ELF-1 (cell line): Measurements from ENCODE around the gene TOB2.

Source experiments
- DNase-seq: peaks from one replicate; pipeline ENCODE4 v3.0.0-alpha.2; 2016; ENCODE audit warnings: low read depth, low spot score

TOB2 gene, protein sequence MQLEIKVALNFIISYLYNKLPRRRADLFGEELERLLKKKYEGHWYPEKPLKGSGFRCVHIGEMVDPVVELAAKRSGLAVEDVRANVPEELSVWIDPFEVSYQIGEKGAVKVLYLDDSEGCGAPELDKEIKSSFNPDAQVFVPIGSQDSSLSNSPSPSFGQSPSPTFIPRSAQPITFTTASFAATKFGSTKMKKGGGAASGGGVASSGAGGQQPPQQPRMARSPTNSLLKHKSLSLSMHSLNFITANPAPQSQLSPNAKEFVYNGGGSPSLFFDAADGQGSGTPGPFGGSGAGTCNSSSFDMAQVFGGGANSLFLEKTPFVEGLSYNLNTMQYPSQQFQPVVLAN

DNA sequence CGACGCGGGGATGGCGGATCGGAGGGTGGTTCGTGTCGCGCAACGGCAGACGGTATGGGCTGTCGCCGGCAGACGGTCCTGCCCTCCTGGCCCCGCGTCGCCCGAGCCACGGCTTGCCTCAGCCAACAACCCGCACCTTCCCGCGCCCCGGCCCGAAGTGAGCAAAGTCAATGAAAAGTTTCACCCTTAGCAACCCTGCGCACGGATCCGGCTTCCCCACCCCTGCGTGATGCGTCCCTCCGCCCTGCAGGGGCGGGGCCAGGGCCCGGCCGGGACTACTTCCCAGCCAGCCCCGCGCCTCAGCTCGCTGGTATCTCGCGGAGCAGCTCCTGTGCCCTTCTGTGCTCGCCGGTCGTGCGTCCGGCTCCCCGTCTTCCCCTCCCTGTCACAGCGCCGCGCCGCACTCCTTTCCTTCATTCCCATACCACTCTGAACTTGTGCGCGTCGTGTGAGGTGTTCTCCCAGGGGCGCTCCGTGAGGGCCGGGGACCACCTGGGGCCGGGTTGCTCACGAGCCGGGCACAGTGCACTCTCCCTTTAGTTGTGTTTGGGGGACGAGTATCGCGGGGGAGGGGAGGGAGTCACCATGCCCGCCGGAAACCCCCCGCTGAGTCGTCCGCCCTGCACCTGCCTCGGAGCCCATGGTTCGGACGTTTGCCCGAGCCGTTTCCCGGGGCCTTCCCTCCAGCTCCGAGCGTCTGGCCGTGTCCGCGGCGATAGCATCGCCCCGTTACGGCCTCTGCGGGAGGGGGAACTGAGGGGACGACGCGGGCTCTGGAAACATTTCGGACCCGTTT lies at the start of gene TOB2:
Gene TOB2 (minus strand): TSS at position 163 of the 796 bp plus-strand sequence. CDS start 9,456 bp downstream, outside the sequence.
- peak; percentile 97 for DNase-seq

DNA sequence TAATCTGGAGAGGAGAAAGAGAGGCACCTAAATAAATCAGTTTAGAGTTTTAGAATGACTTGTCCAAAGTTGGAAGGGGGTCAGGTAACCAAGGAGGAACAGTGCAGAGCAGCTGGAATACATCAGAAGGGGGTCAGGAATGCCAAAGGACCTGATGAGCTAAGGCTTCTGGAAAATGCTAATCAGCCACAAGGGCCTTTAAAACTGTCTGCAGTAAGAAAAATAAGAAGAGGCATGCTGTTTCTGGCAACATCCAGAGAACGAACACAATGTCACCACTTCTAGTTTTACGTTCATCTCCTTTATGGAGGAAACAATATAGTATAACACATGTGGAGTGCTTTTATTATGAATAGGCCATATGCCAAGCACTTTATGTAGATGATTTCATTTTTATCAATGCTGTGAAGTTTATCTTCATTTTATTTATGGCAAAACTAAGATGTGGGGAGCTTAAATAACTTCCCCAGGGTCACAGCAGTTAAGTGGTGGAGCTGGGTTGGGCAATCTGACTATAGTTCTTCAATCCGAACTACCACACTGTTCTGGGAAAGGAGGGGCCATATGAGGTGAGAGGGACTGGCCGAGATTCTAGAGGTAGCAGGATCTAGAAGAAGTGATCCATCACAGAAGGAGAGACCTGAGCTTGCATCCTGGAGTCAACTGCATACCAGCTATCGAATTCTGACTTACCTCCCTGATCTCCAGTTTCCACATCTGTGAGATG lies 44.9 kb upstream of the TOB2 start:
- no peak for DNase-seq

DNA sequence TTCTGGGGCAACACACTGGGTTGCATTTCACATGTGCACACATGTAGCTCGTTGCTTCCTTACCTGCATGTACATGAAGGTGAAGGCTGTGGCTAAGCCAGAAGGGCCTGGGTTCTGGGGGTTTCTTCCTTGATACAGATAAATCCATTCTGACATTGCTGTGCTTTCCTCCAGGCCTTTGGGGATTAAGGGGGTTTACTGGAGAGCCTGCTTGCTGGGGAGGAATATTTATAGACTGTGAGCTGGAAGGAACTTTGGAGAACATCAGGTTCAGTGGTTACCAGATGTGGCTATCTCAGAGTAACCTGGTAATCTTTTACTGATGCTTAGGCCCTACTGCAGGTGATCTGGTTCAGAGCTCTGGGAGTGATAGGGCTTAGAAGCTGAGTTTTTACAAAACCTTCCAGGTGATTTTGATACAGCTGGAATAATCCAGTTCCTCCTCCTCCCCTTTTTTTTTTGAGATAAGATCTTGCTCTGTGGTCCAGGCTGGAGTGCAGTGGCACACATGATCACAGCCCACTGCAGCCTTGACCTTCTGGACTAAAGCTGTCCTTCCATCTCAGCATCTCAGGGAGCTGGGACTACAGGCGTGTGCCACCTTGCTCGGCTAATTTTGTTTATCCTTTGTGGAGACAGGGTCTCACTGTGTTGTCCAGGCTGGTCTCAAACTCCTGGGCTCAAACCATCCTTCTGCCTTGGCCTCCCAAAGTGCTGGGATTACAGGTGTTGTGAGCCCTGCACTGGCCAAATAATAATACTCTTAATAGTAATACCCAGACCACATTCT lies 42.2 kb upstream of the TOB2 start:
- DNase-seq: no peak

DNA sequence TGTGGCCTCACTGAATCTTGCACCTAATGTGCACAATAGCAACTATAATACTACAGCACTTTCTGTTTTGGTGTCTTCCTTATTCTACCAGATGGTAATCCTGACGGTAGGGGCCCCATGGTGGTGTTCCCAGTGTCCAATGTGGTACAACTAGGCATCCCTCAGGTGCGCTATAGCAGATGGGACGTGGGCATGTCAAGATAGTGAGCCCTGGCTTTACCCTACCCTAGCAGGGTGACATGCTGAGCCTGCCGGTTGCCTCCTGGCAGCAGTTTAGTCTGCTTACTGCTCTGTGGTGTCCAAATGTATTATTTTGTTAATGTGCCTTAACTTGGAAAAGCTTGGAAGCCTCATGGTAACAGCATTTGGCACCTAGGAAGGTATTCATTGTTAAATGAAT lies 41.5 kb upstream of the TOB2 start:
- DNase-seq: no peak

DNA sequence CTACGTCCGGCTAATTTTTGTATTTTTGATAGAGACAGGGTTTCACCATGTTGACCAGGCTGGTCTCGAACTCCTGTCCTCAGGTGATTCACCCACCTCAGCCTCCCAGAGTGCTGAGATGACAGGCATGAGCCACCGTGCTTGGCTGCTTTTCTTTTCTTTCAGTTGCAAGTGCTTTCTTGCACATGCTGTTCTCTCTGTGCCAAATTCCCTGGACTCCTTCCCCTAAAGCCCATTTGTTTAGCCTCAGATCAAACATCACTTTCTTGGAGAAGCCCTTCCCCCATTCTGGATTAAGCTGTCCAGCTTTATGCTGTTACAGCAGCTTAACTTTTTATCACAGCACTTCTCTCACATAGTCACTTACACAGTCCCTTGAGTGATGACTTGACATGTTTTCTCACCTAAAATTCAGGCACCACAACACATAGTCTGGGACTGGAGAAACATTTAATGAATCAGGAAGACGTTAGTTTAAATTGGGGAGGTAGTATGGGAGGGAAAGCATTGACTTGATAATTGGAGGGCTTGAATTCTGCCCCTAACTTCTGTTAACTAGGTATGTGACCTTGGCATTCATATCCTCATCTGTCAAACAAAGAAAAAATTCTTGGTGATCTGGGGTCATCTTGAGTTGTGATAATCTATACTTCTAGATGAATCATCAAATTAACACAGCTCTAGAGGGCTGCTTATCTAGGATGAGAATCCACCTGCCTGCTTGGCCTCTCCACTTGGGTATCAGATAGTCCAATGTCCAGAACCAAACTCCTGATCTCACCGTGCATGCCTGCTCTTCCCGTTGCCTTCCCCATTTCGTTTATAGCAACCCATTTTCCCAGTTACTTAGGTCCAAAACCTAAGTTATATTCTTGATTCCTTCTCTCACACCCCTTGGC lies 40.7 kb upstream of the TOB2 start:
- no peak for DNase-seq

DNA sequence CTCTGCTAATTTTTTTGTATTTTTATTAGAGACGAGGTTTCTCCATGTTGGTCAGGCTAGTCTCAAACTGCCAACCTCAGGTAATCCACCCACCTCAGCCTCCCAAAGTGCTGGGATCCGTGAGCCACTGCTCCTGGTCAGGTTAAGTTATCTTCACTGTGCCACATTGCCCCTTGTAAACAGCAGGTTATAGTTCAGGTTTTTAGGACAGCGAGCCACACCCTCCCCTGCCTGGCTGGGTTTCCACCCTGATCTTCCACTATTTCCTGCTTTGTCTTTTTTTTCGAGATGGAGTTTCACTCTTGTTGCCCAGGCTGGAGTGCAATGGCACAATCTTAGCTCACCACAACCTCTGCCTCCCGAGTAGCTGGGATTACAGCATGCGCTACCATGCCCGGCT lies 38.4 kb upstream of the TOB2 start:
- no peak for DNase-seq

DNA sequence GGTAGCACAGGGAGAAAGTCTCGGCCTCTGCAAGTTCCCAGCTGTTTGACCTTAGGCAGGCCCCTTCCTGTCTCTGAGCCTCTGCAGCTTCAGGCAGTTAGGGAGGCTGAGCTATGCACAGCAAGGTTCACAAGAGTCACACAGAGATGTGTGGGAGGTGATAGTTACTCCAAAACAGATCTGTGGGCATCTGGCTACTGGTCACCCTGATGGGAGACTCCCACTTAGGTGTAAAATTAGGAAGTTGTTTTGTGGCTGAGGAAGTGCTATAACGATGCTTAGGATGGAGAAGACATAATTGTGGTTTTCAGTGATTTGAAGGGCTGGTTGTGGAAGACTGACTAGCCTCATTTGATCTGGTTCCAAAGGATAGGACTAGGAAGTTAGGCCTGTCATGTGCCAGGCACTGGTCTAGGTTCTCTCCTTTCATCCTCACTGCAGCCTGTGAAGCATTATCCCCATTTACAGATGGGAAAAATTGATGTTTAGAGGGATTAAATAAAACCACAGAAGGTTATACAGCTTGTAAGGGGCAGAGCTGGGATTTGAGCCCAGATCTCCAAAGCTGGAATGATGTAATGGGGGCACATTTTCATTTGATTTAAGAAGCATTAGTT lies 35.8 kb upstream of the TOB2 start:
- DNase-seq: no peak

DNA sequence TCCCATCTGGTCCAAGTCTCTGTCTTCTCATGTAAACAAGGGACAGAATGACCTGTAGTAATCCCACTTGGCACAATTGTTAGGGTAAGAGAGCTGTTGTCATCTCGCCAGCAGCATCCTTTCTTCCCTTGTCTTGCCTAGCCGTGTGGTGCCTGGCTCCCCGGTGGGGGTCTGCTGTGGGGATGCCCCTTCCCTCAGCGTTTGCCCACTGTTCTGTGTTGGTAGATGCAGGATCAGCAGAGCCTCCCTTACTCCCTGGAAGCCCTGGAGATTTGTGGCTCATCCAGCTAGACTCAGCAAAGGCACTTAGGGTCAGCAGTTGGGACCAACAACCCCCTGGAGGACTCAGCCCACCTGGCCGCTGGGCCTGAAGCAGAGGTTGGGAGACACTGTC lies 35.3 kb upstream of the TOB2 start:
- no peak for DNase-seq

DNA sequence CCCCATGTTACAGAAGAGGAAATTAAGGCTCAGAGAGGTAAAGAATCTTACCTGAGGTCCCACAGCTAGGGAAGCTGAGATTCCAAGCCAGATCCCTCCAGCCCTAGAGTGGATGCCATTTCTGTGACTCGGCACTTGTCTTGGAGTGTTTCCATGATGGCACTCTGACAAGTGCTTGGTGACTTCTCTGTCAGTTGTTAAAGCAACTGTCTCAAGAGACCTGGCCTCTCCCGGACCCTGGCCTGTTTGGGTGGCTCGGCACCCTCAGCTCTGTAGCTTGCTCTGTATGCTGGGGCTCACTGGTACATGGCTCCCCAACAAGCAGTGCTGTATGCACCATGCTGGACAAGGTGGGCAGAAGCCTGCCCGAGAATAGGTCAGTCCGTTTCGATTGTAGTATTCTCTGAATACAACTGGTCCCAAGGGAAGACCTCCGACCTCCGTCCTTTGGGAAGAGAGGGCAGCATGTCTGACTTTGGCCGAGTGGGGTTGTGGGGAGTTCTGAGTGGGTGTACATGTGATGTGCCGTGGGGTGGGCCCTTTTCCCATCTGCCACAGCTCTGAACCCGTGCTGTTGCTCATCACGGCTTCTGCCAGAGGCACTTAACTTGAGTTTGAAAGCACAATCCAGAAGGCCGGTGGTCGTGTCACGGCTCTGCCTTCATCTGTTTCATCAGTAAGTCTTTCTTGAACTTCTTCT lies 34.7 kb upstream of the TOB2 start:
- no peak for DNase-seq

DNA sequence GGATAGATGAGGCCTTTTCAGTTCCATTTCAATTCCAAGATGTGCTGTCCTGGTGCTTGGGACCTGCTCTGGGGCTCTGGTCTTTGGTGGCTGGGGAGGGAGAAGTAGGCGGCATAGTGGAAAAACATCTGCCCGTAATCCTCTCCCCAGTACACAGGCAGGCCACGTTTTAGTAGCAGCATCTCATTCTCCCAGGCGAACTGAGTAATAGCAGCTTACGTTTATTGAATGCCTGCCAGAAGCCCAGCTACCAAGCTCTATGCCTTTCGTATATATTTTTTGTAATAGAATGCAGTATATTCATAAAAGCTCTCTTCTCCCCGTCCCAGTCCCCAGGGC lies 33.8 kb upstream of the TOB2 start:
- no peak for DNase-seq

DNA sequence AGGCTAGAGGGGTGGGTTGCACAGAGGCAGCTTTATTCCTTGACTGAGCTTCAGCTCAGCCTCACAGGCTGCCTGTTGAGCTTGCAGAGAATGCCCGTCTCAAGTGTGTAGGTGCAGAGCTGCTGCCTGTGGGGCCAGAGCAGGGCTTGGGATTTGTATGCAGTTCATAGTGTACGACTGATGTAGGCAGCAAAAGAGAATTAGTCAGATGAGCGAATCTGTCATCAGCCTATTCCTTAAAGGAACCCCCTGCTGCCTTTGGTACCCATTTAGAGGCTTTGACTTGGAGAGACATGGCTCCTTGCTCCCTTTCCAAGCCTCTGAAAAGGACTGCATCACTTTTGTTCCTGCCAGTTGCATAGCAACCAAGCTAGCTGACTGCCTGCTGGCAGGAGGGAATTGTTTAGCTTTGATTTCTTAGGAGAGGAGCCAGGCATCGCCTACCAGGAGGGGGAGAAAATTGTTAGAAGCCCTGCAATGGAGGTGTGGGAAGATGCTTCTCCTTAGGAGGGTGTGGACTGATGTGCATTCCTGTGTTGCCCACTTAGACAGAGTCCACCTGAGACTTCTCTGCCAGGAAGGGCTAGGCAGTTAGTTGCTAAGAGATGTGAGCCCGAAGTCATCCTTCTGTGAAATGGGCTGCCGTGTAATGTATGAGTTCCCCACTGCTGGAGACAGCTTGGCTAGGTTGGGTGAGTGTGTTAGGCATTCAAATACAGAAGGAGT lies 33.2 kb upstream of the TOB2 start:
- no peak for DNase-seq

DNA sequence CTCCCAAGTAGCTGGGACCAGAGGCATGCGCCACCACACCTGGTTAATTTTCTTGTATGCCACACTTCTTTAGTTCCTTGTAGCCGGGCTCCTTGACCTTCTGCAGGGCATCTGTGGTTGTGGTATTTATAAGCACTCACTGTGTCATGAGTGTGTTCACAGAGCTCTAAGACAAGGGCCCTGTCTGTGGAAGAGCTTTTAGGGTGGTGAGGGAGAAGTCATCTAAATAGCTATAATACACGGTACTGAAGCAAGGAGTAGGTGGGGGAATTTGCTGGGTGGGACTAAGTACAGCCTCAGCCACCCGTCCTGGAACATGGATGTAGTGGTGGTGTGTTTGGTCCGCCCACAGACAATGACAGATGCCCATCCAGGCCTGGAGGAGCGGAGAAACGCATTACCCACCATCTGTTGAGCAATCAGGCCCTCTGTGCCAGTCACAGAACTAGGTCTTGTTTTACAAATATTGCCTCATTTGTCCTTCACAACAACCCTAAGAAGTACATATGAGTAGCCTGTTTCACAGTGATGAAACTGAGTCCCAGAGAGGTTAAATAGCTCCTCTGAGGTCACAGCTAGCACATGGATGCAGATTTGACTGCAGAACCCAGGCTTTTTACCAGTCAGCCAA lies 32.4 kb upstream of the TOB2 start:
- no peak for DNase-seq

DNA sequence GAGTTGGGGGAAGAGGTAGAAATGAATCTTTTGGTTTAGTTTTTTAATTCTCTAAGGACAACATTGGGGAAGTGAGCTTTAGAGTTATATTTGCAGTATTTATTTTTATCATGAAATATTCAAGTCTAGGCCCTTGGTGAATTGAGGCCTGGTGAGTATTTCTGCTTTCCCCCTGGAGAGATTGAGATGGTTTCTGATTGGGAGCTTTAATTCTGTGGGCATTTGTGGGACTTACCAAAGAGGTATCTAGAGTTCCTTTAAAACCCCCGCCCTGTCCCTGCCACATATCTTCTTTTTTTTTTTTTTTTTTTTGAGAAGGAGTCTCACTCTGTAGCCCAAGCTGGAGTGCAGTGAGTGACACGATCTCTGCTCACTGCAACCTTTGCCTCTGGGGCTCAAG lies 31.9 kb upstream of the TOB2 start:
- no peak for DNase-seq

DNA sequence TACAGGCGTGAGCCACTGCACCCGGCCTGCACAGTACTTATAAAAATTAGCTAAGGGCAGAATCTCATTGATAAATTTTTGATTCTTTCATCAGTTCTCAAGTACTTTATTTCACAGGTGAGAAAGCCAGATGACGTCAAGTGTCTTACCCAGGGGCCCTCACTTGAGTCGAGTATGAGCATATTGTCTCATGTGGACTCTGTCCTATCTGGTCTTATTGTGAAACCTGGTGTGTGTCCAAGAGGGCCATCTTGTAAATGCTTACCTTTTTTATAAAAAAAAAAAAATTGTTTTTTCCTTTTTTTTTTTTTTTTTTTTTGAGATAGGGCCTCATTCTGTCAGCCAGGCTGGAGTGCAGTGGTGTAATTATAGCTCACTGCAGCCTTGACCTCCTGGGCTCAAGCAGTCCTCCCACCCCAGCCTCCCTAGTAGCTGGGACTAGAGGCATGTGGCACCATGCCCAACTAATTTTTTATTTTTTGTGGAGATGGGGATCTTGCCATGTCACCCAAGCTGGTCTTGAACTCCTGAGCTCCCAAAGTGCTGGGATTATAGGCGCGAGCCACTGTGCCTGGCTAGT lies 28.4 kb upstream of the TOB2 start:
- no peak for DNase-seq

DNA sequence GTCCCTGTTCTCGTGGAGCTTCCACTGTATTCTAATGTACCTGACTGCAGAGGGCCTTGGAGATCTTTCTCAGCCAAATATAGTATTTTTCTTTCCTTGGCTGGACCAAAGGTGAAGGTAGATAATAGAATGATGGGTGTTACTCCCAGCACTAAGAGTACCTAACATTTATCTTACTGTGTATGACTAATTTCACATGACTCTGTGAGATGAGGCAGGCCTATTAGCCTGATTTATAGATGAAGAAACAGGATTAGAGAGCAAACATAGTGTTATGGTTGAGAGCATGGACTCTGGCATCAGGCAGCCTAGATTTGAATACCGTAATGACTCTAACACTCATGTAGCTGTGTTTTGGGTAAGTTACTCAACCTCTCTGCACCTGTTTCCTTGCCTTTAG lies 25.0 kb upstream of the TOB2 start:
- no peak for DNase-seq

DNA sequence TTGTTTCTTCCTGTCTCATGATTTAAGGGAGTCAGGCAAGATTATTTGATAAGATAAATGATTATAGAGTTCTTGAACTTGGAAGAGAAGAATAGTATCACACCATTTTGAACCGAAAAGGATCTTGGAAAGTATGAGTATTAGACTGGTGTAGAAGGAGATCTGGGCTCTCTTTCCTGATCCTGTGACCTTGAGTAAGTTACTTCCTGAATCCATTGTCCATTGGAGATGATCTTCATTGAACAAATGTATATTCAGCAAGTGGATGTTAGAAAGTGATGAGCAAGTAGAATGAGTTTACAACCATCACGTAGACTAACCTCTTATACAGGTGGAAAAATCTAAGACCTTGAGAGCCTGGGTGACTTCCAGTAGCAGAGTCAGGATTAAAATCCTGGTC lies 24.3 kb upstream of the TOB2 start:
- DNase-seq: no peak

DNA sequence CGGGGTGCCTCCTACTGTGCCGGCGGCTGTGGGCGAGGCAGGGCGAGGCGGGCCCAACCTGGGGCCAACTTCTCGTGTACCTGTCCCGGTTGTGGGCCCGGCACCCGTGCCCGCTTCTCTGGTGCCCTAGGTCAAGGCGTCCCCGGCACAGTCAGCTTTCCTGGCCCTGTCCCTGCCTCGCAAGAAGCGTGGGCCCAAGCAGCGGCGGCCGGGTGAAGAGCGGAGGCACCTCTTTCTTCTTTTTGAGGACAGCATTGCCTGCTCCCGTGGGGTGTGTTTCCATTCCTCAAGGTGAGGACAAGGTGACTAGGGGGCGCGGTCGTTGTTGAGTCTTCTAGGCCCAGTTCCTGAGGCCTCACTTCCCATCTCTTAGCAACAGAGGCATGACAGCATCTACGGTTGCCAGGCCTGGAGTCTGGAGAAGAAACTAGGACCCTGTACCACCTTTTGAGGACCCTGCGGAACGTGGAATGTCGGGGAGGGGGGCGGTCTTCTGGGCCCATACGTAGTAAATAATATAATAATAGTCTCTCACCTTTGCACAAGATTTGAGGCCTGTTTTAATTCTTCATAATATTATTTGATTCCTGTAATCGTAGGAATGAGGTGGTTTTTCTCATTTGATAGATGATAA lies 22.7 kb upstream of the TOB2 start:
- no peak for DNase-seq
